Tibial artery (tissue), 4 donors: Measurements from ENCODE around the gene PDGFD.

ENCODE experiments used
- DNase-seq, 2 donors: peaks; one replicate each; pipeline ENCODE4 v3.0.0-alpha.2; 2019
- H3K27ac ChIP-seq, 2 donors: fragments of 200-600 bp; sonication (generic) in 1 of 2; 1 replicate in 1 of 2; 2 replicates in 1 of 2; pipeline ENCODE4 v1.5.1; 2018 to 2019; ENCODE audit warnings: mild to moderate bottlenecking in 1 of 2
- H3K27me3 ChIP-seq, 2 donors: fragments of 200-600 bp; sonication (generic) in 1 of 2; one replicate each; pipeline versions ENCODE4 v1.5.1 to v1.6.0; 2016 to 2019
- H3K36me3 ChIP-seq, 3 donors: fragments of 200-600 bp; sonication (generic) in 2 of 3; one replicate each; pipeline ENCODE4 v1.5.1; 2016 to 2019; ENCODE audit warnings: mild to moderate bottlenecking in 2 of 3
- H3K4me1 ChIP-seq, 4 donors: fragments of 200-600 bp; sonication (generic) in 2 of 4; 1 replicate in 3 of 4; 2 replicates in 1 of 4; pipeline ENCODE4 v1.5.1; 2016 to 2019
- H3K4me3 ChIP-seq, 2 donors: fragments of 200-600 bp; sonication (generic) in 1 of 2; 1 replicate in 1 of 2; 2 replicates in 1 of 2; pipeline ENCODE4 v1.5.1; 2018 to 2019; ENCODE audit warnings: mild to moderate bottlenecking in 2 of 2
- H3K9me3 ChIP-seq, 3 donors: fragments of 200-600 bp; sonication (generic) in 1 of 3; one replicate each; pipeline ENCODE4 v1.5.1; 2016 to 2019
- CTCF ChIP-seq, 2 experiments: fragments of 200-600 bp in 1 of 2; fragments of 450-650 bp in 1 of 2; IDR thresholded peaks; one replicate each; pipeline ENCODE4 v1.5.1; 2017 to 2019; ENCODE audit warnings: antibody characterized with exemption in 2 of 2, mild to moderate bottlenecking in 1 of 2, moderate library complexity in 1 of 2
- intact Hi-C: fragments of 100-400 bp; cut with DNase I; formaldehyde crosslinking; loops from one replicate; pipeline ENCODE4 v1.15.0; 2023; ENCODE audit warnings: low total_unique reads

Gene PDGFD

GRCh38 chr11:104090767-104091166 is 73.2 kb downstream of the PDGFD start:
- intact Hi-C loops: no loop called here
- no peak overlapping the region for H3K27ac ChIP-seq

GRCh38 chr11:104089481-104089880 is 74.5 kb downstream of the PDGFD start:
- Histone ChIP-seq H3K36me3 (no peaks in the 10 kb centered on the region), H3K27ac (no peak overlapping the region), H3K4me3 (no peak overlapping the region), H3K9me3 (no peaks in the 10 kb centered on the region), H3K27me3 (no peaks in the 10 kb centered on the region), H3K4me1 (peaks cover 0 to 5% (median 0%) of the 10 kb centered on the region in 4 donors)
- no peak for TF ChIP-seq CTCF (IDR thresholded peaks at IDR 0.05)
- DNase-seq: no peak
- intact Hi-C loops: no loop called here

More at GRCh38 chr11:104090767-104091166, 73.2 kb downstream of the PDGFD start:
- peaks cover 0 to 5% (median 0%) of the 10 kb centered on the region in 4 donors for H3K4me1 ChIP-seq
- H3K36me3 ChIP-seq: no peaks in the 10 kb centered on the region
- TF ChIP-seq CTCF (IDR thresholded peaks at IDR 0.05): no peak
- no peak for DNase-seq
- no peaks in the 10 kb centered on the region for H3K9me3 ChIP-seq
- H3K27me3 ChIP-seq: no peaks in the 10 kb centered on the region
- H3K4me3 ChIP-seq: no peak overlapping the region

- no peak for DNase-seq
- no peak for TF ChIP-seq CTCF (IDR thresholded peaks at IDR 0.05)
- no peaks in the 10 kb centered on the region for H3K27me3 ChIP-seq
- H3K36me3 ChIP-seq: no peaks in the 10 kb centered on the region
- no peak overlapping the region for H3K4me3 ChIP-seq
- intact Hi-C loops: no loop called here
- H3K4me1 ChIP-seq: peaks cover 0 to 5% (median 0%) of the 10 kb centered on the region in 4 donors
- no peak overlapping the region for H3K27ac ChIP-seq
- no peaks in the 10 kb centered on the region for H3K9me3 ChIP-seq
These were observed 77.3 kb downstream of the PDGFD start for GRCh38 chr11:104086621-104087020.

- H3K4me1 ChIP-seq: no peaks in the 10 kb centered on the region
These were observed 85.0 kb downstream of the PDGFD start for GRCh38 chr11:104078995-104079394.

GRCh38 chr11:104078245-104078644 is 85.7 kb downstream of the PDGFD start:
- Histone ChIP-seq H3K27ac (no peak overlapping the region), H3K9me3 (no peaks in the 10 kb centered on the region), H3K27me3 (no peaks in the 10 kb centered on the region), H3K36me3 (no peaks in the 10 kb centered on the region), H3K4me1 (no peaks in the 10 kb centered on the region), H3K4me3 (no peak overlapping the region)
- intact Hi-C loops: no loop called here
- TF ChIP-seq CTCF (IDR thresholded peaks at IDR 0.05): no peak
- DNase-seq: no peak

More at GRCh38 chr11:104078995-104079394, 85.0 kb downstream of the PDGFD start:
- Histone ChIP-seq H3K4me3 (no peak overlapping the region), H3K27ac (no peak overlapping the region), H3K9me3 (no peaks in the 10 kb centered on the region), H3K27me3 (no peaks in the 10 kb centered on the region), H3K36me3 (no peaks in the 10 kb centered on the region)
- no peak for DNase-seq
- TF ChIP-seq CTCF (IDR thresholded peaks at IDR 0.05): no peak
- intact Hi-C loops: no loop called here

GRCh38 chr11:104076455-104076854 is 87.5 kb downstream of the PDGFD start:
- no peaks in the 10 kb centered on the region for H3K36me3 ChIP-seq
- no peak for TF ChIP-seq CTCF (IDR thresholded peaks at IDR 0.05)
- intact Hi-C loops: no loop called here

More at GRCh38 chr11:104076455-104076854, 87.5 kb downstream of the PDGFD start:
- Histone ChIP-seq H3K4me3 (no peak overlapping the region), H3K9me3 (no peaks in the 10 kb centered on the region), H3K27ac (no peak overlapping the region), H3K27me3 (no peaks in the 10 kb centered on the region), H3K4me1 (no peaks in the 10 kb centered on the region)
- DNase-seq: no peak
